Activated naive CD4-positive, alpha-beta T cell treated with anti-CD3 and anti-CD28 coated beads, Interleukin-2, amount 10 ng/mL, durations not matched to agents 7 days and 5 days (primary cell): ENCODE measurements around the gene BACE2.
A peak's percentile ranks its signal among the peaks of the same experiment; 100 is the strongest.

Experiments used
- CTCF ChIA-PET: fragments of 350-600 bp; sonication (Branson Sonifier 250); formaldehyde crosslinking; loops from one replicate; lab custom pipeline; 2021; ENCODE audit warnings: antibody characterized with exemption; lab: Charles Lee
- DNase-seq: peaks from one replicate; pipeline ENCODE4 v3.0.0-alpha.2; 2020
- H3K27ac Mint-ChIP-seq: one replicate; pipeline ENCODE4 v1.8.0; 2021; ENCODE audit warnings: mild to moderate bottlenecking, moderate library complexity, mixed read lengths
- H3K27me3 Mint-ChIP-seq: one replicate; pipeline ENCODE4 v1.8.0; 2021; ENCODE audit warnings: mild to moderate bottlenecking, mixed read lengths
- H3K36me3 Mint-ChIP-seq: one replicate; pipeline ENCODE4 v1.8.0; 2021; ENCODE audit warnings: mixed read lengths
- H3K4me1 Mint-ChIP-seq: one replicate; pipeline ENCODE4 v1.8.0; 2021; ENCODE audit warnings: mixed read lengths
- H3K4me3 Mint-ChIP-seq: one replicate; pipeline ENCODE4 v1.8.0; 2021; ENCODE audit warnings: mild to moderate bottlenecking, moderate library complexity, mixed read lengths
- H3K9me3 Mint-ChIP-seq: one replicate; pipeline ENCODE4 v1.8.0; 2021; ENCODE audit warnings: mixed read lengths

The BACE2 gene

GRCh38 chr21:41204736-41205135 is 36.8 kb downstream of the BACE2 start:
- peaks cover 13% of the 10 kb centered on the region for H3K4me1 Mint-ChIP-seq
- peaks cover 30% of the 10 kb centered on the region for H3K27me3 Mint-ChIP-seq
- H3K4me3 Mint-ChIP-seq: no peak overlapping the region
- no peaks in the 10 kb centered on the region for H3K9me3 Mint-ChIP-seq
- no peak for DNase-seq
- H3K27ac Mint-ChIP-seq: no peak overlapping the region
- H3K36me3 Mint-ChIP-seq: no peaks in the 10 kb centered on the region
- CTCF ChIA-PET: no interaction called here

GRCh38 chr21:41207401-41208375 is 39.7 kb downstream of the BACE2 start:
- Mint-ChIP-seq H3K36me3 (no peaks in the 10 kb centered on the region), H3K27ac (no peak overlapping the region), H3K4me3 (no peak overlapping the region), H3K27me3 (peaks cover 35% of the 10 kb centered on the region), H3K4me1 (peaks cover 13% of the 10 kb centered on the region), H3K9me3 (no peaks in the 10 kb centered on the region)
- DNase-seq: peak; percentile 41
- CTCF ChIA-PET: no interaction called here

DNA sequence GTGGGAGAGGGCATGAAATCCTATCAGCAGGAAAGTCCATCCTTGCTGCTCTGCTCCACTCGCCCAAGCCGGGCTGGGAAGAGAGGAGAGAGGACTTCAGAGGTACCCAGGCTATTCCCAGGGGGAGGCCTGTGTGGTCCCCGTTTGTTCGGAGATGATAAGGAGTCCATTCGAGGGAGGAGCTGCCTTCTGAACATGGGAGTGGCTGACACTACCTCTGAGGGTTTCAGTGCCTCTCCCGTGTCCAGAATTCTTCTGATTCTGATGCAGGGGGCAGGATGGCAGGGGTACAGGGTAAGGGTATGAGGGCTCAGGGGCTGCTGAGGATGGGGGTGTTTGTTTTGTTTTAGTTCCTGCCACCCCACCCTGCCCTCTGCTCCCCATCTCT is 40.4 kb downstream of the BACE2 start:
- no peak for DNase-seq
- H3K4me3 Mint-ChIP-seq: no peak overlapping the region
- no peak overlapping the region for H3K27ac Mint-ChIP-seq
- no peaks in the 10 kb centered on the region for H3K9me3 Mint-ChIP-seq
- CTCF ChIA-PET: no interaction called here
- H3K36me3 Mint-ChIP-seq: no peaks in the 10 kb centered on the region
- peaks cover 13% of the 10 kb centered on the region for H3K4me1 Mint-ChIP-seq
- H3K27me3 Mint-ChIP-seq: peaks cover 37% of the 10 kb centered on the region

GRCh38 chr21:41209016-41209619 is 41.2 kb downstream of the BACE2 start:
- Mint-ChIP-seq H3K36me3 (no peaks in the 10 kb centered on the region), H3K27me3 (peaks cover 34% of the 10 kb centered on the region), H3K9me3 (no peaks in the 10 kb centered on the region), H3K4me1 (peaks cover 13% of the 10 kb centered on the region), H3K4me3 (no peak overlapping the region), H3K27ac (no peak overlapping the region)
- no peak for DNase-seq
- CTCF ChIA-PET: no interaction called here

DNA sequence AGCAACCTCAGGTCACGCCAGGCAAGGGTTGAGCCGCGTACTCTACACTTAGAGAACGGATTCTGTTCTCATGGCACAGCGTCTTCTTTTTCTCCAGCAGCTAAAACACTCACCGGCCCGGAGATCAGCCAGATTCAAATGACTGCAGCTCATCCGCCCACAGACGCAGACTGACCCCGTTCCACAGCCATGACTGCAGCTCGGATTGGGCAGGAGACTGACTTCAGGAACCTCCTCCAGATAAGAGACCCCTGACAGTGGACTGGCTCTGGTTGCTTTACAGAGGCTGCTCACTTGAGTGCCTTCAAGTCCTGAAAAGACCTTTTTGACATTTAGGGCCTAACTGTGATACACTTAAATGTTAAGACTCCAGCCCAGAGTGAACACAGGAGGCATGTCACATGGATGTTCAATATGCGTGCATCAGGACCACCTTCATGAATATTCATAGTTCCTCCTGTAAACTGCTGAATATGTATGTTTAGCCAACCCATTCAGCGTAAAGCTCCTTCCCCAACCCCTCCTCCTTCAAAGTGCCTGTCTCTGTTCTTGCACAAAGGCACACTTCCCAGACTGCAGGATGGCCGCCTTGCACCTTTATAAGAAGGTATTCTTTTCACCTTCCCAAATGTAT is 42.6 kb downstream of the BACE2 start:
- Mint-ChIP-seq H3K9me3 (no peaks in the 10 kb centered on the region), H3K27me3 (peaks cover 46% of the 10 kb centered on the region), H3K4me3 (no peak overlapping the region), H3K4me1 (peaks cover 13% of the 10 kb centered on the region), H3K27ac (no peak overlapping the region), H3K36me3 (no peaks in the 10 kb centered on the region)
- DNase-seq: no peak
- CTCF ChIA-PET: no interaction called here

DNA sequence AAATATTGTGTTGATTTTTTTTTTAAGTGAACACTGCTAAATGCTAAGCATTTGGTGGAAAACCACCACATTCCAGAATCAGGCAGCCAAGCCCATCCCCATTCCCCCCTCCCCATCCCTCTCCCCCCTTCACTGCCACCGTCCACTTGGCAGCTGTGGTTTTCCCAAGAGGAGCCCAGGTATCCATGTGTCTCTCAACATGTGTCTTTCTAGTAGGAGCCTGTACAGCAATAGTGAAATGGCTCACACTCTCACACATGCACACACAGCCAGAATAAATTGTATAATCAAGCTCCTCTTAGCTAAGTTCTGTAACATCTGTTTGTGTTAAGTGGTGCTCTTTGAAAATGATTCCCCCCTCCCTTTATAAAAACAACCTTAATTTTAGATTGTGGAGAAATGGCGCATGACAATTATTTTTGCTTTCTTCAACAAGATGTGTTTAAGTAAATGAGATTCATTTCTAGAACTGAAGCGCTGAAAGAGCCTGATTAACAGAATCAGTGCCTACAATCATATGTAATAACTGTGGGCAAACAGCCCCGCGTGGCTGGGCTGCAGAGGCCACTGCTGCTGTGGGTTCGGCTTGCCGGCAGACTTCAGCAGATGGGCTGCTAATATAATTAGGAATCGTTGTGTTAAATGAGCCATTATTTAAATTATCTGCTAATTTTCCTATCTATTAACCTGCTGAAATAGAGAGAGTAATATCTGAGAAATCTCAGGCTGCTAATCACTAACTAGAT is 43.3 kb downstream of the BACE2 start:
- H3K27ac Mint-ChIP-seq: no peak overlapping the region
- no peaks in the 10 kb centered on the region for H3K36me3 Mint-ChIP-seq
- no peaks in the 10 kb centered on the region for H3K9me3 Mint-ChIP-seq

GRCh38 chr21:41213021-41213420 is 45.1 kb downstream of the BACE2 start:
- H3K4me3 Mint-ChIP-seq: no peak overlapping the region
- H3K27me3 Mint-ChIP-seq: peaks cover 52% of the 10 kb centered on the region
- no peaks in the 10 kb centered on the region for H3K9me3 Mint-ChIP-seq

More for the DNA sequence above, 43.3 kb downstream of the BACE2 start:
- Mint-ChIP-seq H3K4me1 (peaks cover 13% of the 10 kb centered on the region), H3K27me3 (peaks cover 50% of the 10 kb centered on the region), H3K4me3 (no peak overlapping the region)
- CTCF ChIA-PET: no interaction called here
- no peak for DNase-seq

DNA sequence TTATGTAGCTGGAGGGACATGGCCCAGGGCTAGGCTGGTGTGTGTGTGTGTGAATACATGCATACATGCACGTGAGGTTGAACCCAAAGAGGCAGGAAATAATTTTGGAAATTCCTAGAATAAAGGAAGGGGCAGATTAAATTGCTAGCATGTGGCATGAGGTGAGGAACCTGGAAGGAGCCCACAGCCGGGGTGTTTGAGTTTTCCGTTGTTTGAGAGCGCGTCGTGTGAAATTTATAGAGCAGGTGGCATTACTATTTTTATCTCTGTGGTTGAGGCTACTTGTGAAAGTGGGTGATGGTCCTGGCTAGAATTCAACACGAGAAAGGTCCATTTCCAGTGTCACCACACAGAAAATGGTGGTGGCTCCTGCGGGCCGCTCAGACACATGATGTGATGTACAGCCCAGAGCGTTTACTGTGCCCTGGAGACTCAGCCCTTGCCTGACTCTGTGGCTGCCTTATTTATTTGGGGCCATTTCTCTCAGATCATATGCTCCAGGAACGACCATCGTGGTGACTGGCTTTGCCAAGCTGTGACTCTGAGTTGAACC is 48.0 kb downstream of the BACE2 start:
- Mint-ChIP-seq H3K27ac (no peak overlapping the region), H3K4me3 (no peak overlapping the region), H3K4me1 (no peaks in the 10 kb centered on the region), H3K36me3 (no peaks in the 10 kb centered on the region), H3K9me3 (no peaks in the 10 kb centered on the region), H3K27me3 (peaks cover 44% of the 10 kb centered on the region)
- CTCF ChIA-PET: no interaction called here
- DNase-seq: no peak

More at GRCh38 chr21:41213021-41213420, 45.1 kb downstream of the BACE2 start:
- peaks cover 6% of the 10 kb centered on the region for H3K4me1 Mint-ChIP-seq
- CTCF ChIA-PET: no interaction called here
- no peak for DNase-seq
- no peaks in the 10 kb centered on the region for H3K36me3 Mint-ChIP-seq
- H3K27ac Mint-ChIP-seq: no peak overlapping the region

DNA sequence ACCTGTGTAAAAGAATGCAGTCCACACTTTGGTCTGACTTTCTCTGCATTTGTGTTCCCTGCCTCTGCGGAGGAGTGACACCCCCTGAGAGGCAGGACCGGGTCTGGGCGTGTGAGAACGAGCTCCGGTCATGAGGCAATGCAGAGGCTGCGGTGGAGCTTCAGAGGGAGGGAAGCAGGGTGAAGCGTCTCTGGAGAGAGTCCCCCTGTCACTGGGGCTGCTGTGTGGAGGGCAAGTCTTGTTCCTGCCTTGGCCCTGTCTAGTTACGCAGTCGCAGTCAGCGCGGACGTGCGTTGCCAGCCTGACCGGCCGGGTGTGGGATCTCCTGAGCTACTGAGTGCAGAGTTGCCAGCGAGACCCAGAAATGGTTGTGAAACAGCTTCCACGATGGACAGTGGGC is 48.5 kb downstream of the BACE2 start:
- Mint-ChIP-seq H3K9me3 (no peaks in the 10 kb centered on the region), H3K27ac (no peak overlapping the region), H3K36me3 (no peaks in the 10 kb centered on the region), H3K27me3 (peaks cover 44% of the 10 kb centered on the region), H3K4me3 (no peak overlapping the region), H3K4me1 (no peaks in the 10 kb centered on the region)
- no peak for DNase-seq
- CTCF ChIA-PET: no interaction called here

DNA sequence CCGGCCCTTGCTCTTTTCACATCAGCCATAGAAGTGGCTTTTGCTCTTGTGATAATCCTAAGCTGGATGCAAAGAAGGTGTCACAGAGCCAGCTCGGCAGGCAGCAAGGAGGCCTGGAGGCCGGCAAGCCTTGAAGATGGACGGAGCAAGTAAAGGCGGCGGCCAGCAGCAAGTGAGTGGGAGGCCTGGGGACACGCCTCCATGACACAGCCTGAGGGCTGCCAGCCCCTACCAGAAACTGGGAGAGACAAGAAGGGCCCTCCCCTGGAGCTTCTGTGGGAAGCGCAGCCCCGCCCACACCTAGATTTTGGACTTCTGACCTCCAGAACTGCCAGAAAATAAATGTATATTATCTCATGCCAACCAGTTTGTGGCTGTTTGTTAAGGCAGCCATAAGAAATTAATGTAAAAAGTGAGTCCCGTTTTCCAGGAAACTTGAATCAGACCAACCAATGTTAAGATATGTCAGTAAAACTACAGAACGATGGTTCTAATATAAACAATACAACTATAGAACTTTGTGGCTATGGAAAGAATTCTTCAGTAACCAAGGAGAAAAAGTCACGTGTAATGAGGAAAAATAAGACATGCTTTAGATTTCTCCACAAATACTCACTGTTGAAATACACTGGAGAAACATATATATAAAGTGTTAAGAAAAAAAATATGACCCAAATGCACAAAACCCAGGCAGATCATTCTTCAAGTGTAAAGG is 49.9 kb downstream of the BACE2 start:
- Mint-ChIP-seq H3K36me3 (no peaks in the 10 kb centered on the region), H3K4me1 (no peaks in the 10 kb centered on the region), H3K27ac (no peak overlapping the region), H3K27me3 (peaks cover 38% of the 10 kb centered on the region), H3K4me3 (no peak overlapping the region), H3K9me3 (no peaks in the 10 kb centered on the region)
- CTCF ChIA-PET: no interaction called here
- DNase-seq: no peak

DNA sequence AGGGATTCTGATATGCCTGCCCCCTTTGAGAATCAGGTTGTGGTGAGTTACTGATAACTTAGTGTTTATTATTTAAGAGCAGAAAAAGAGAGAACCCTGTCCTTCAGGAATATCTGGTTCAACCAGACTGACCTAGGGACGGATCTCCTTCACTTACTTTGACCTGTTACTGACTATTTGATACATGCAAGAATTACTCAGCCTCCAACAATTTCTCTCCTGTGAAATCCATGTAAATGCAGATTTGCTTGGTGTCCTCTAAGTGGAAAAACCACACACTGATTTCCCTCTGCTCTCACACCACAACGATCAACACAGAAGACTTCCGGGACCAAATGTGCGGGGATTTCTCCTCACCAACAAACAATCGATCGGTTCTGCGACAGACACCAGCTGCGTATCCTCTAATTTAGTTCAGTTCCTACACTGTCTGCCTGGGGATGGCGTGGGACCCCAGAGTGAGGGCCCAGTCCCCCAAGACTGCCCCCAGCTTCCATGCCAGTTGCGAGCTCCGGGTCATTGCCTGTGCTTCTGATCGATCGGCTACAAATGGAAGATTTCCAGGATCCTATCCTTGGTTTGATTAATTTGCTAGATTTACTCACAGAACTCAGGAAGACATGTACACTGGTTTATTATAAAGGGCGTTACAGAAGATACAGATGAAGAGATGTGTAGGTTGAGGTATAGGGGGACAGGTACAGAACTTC is 51.7 kb downstream of the BACE2 start:
- no peak overlapping the region for H3K4me3 Mint-ChIP-seq
- H3K4me1 Mint-ChIP-seq: no peaks in the 10 kb centered on the region
- CTCF ChIA-PET: interaction anchor here (0.6 kb wide), 1 partner anchor 300 kb away, joined by 4 read pairs; no protein-coding TSS in a partner anchor
- DNase-seq: no peak
- H3K36me3 Mint-ChIP-seq: no peaks in the 10 kb centered on the region
- no peaks in the 10 kb centered on the region for H3K9me3 Mint-ChIP-seq
- H3K27me3 Mint-ChIP-seq: peaks cover 28% of the 10 kb centered on the region
- no peak overlapping the region for H3K27ac Mint-ChIP-seq

DNA sequence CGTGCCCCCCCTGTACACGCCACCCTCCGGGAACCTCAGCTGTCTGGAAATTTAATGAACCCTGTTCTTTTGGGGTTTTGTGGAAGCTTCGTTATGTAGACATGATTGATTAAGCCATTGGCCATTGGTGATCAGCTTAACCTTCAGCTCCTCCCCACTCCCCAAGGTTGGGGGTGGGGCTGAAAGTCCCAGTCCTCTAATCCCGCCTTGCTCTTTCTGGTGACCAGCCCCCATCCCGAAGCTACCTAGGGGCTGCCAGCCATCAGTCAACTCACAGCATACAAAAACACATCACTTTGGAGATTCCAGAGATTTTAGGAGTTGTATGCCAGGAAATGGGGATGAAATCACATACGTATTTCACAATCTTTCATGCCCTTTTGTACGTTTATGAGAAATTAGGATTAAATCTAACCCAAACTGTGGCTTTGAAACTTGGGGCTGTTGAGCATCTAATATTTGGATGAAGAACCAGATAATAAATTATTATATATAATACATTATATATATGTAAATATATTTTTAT is 52.3 kb downstream of the BACE2 start:
- CTCF ChIA-PET: interaction anchor here (0.6 kb wide), 1 partner anchor 300 kb away, joined by 4 read pairs; no protein-coding TSS in a partner anchor
- peaks cover 22% of the 10 kb centered on the region for H3K27me3 Mint-ChIP-seq
- peaks cover 1% of the 10 kb centered on the region for H3K4me1 Mint-ChIP-seq
- no peak overlapping the region for H3K4me3 Mint-ChIP-seq
- DNase-seq: no peak
- no peaks in the 10 kb centered on the region for H3K36me3 Mint-ChIP-seq
- no peaks in the 10 kb centered on the region for H3K9me3 Mint-ChIP-seq
- no peak overlapping the region for H3K27ac Mint-ChIP-seq
